Measurements from ENCODE around the gene MYADML2. TPM values are rescaled to one million over a fixed set of nuclear protein-coding genes. Genes with fewer than 3 reads are reported as not detected.

Gene MYADML2
- total and polyA plus RNA-seq, 2 donors, result 0.42 TPM; not detected in 1

- no peak for DNase-seq (ENCODE audit: extremely low spot score)
- no peak overlapping the region for H3K4me3 ChIP-seq (ENCODE audit: low read depth, low read length)
- no peaks in the 10 kb centered on the region for H3K4me1 ChIP-seq (ENCODE audit: insufficient read depth)
- WGBS, result 67% methylated on average over 7 of the region's 7 CpGs
- H3K36me3 ChIP-seq (ENCODE audit: insufficient read depth), result no peaks in the 10 kb centered on the region
- peak overlapping the region; percentile 46 for H3K27ac ChIP-seq (ENCODE audit: low read depth)
Measured at GRCh38 chr17:81968396-81968745, 21.3 kb upstream of the MYADML2 start.

- Histone ChIP-seq H3K4me1 (ENCODE audit: insufficient read depth) (no peaks in the 10 kb centered on the region), H3K36me3 (ENCODE audit: insufficient read depth) (no peaks in the 10 kb centered on the region), H3K4me3 (ENCODE audit: low read depth, low read length) (no peak overlapping the region), H3K27ac (ENCODE audit: low read depth) (peak overlapping the region; percentile 46)
- no peak for DNase-seq (ENCODE audit: extremely low spot score)
- WGBS, result 16% methylated on average over 36 of the region's 36 CpGs
Measured at GRCh38 chr17:81967533-81968395, 20.7 kb upstream of the MYADML2 start.

DNA sequence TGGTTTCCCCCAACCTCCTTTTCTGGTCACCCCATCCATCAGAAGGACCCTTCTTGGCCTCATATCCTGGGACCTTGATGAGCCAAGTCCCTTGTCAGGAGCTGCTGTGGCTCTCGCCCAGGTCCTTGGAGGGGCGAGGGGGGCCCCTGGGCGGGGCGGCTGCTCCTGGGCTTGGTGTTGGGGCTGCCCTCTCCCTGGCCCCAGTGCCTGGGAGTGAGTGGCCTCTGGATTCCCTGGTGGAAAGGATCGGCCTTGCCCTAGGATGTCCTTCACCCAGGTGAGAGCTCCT lies 20.2 kb upstream of the MYADML2 start:
- H3K4me3 ChIP-seq (ENCODE audit: low read depth, low read length), result no peak overlapping the region
- DNase-seq (ENCODE audit: extremely low spot score), result no peak
- no peaks in the 10 kb centered on the region for H3K36me3 ChIP-seq (ENCODE audit: insufficient read depth)
- no peaks in the 10 kb centered on the region for H3K4me1 ChIP-seq (ENCODE audit: insufficient read depth)
- H3K27ac ChIP-seq (ENCODE audit: low read depth), result no peak overlapping the region
- 47% methylated on average over 5 of the region's 5 CpGs for WGBS

GRCh38 chr17:81966343-81967243 lies 19.6 kb upstream of the MYADML2 start:
- no peak for DNase-seq (ENCODE audit: extremely low spot score)
- H3K4me3 ChIP-seq (ENCODE audit: low read depth, low read length), result no peak overlapping the region
- H3K36me3 ChIP-seq (ENCODE audit: insufficient read depth), result no peaks in the 10 kb centered on the region
- 47% methylated on average over 41 of the region's 41 CpGs for WGBS
- H3K27ac ChIP-seq (ENCODE audit: low read depth), result no peak overlapping the region
- no peaks in the 10 kb centered on the region for H3K4me1 ChIP-seq (ENCODE audit: insufficient read depth)

DNA sequence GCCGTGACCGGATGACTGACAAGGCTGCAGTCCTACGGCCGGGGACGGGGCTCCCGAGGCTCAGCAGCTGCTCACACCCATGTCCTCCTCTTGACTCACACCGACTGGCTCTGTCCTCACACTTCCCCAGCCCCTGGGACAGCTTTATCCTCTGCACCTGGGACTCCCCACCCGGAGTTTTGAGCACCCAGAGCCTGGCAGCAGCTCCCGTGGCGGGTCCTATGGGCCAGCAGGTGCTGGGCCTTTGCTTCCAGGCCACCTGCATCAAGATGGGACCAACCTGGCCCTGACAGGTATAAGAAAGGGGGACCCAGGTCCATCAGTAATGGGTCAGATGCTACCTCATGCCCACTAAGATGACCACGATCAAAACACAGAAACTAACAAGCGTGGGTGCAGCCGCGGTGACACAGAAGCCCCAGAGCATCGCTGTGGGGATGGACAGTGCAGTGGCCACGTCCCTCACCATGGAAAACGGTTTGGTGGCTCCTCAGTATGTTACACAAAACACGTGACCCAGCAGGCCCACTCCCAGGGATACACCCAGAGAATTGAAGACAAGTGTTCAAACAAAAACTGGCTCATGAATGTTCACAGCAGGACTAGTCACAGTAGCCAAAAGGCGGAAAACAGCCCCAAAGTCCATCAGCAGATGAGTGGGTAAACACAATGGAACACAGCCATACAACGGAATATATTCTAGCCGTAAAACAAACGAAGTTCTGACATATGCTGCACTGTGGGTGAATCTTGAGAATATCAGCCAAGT lies 17.2 kb upstream of the MYADML2 start:
- Histone ChIP-seq H3K36me3 (ENCODE audit: insufficient read depth) (no peaks in the 10 kb centered on the region), H3K4me3 (ENCODE audit: low read depth, low read length) (no peak overlapping the region), H3K27ac (ENCODE audit: low read depth) (no peak overlapping the region), H3K4me1 (ENCODE audit: insufficient read depth) (peaks cover 3% of the 10 kb centered on the region)
- 72% methylated on average over 22 of the region's 22 CpGs for WGBS
- no peak for DNase-seq (ENCODE audit: extremely low spot score)

- peaks cover 3% of the 10 kb centered on the region for H3K4me1 ChIP-seq (ENCODE audit: insufficient read depth)
- no peak for DNase-seq (ENCODE audit: extremely low spot score)
- no peaks in the 10 kb centered on the region for H3K36me3 ChIP-seq (ENCODE audit: insufficient read depth)
- WGBS, result 65% methylated on average over 37 of the region's 37 CpGs
- no peak overlapping the region for H3K4me3 ChIP-seq (ENCODE audit: low read depth, low read length)
- H3K27ac ChIP-seq (ENCODE audit: low read depth), result no peak overlapping the region
Measured at GRCh38 chr17:81962499-81963441, 15.7 kb upstream of the MYADML2 start.

- 11% methylated on average over 82 of the region's 82 CpGs for WGBS
- Histone ChIP-seq H3K36me3 (ENCODE audit: insufficient read depth) (no peaks in the 10 kb centered on the region), H3K27ac (ENCODE audit: low read depth) (no peak overlapping the region), H3K4me1 (ENCODE audit: insufficient read depth) (peaks cover 3% of the 10 kb centered on the region), H3K4me3 (ENCODE audit: low read depth, low read length) (peak overlapping the region; percentile 37)
- no peak for DNase-seq (ENCODE audit: extremely low spot score)
Measured at GRCh38 chr17:81961521-81962498, 14.8 kb upstream of the MYADML2 start.

DNA sequence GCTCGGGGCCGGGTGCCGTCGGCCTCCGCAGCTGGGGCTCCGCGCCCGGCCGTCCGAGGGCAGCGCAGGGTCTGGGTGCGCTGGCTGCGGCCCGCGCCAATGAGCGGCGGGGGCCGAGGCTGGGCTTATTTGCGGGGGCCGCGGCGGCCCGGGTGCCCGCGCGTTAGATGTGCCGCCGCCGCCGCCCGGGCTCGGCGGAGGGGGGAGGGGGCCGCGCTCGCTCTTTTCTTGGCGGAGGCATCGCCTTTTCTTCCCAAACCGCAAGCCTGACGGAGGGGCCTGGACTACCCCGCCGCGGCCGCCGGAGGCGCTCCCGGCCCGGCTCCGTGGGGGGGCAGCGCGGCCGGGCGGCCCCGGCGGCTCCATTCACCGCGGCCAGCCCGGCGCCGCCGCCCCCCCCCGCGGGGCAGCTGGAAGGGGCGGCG lies 14.1 kb upstream of the MYADML2 start, which contains the start of gene NOTUM:
NOTUM (minus strand) TSS at position 101 of the 425 bp plus-strand sequence. CDS start 278 bp downstream, outside the sequence.
- Histone ChIP-seq H3K27ac (ENCODE audit: low read depth) (no peak within 1 kb of the TSS), H3K36me3 (ENCODE audit: insufficient read depth) (no peaks in the 10 kb centered on the region), H3K4me3 (ENCODE audit: low read depth, low read length) (peak within 1 kb of the TSS; percentile 37), H3K4me1 (ENCODE audit: insufficient read depth) (peaks cover 3% of the 10 kb centered on the region)
- under 1% methylated on average over 62 of the region's 65 CpGs for WGBS
- DNase-seq (ENCODE audit: extremely low spot score), result no peak

DNA sequence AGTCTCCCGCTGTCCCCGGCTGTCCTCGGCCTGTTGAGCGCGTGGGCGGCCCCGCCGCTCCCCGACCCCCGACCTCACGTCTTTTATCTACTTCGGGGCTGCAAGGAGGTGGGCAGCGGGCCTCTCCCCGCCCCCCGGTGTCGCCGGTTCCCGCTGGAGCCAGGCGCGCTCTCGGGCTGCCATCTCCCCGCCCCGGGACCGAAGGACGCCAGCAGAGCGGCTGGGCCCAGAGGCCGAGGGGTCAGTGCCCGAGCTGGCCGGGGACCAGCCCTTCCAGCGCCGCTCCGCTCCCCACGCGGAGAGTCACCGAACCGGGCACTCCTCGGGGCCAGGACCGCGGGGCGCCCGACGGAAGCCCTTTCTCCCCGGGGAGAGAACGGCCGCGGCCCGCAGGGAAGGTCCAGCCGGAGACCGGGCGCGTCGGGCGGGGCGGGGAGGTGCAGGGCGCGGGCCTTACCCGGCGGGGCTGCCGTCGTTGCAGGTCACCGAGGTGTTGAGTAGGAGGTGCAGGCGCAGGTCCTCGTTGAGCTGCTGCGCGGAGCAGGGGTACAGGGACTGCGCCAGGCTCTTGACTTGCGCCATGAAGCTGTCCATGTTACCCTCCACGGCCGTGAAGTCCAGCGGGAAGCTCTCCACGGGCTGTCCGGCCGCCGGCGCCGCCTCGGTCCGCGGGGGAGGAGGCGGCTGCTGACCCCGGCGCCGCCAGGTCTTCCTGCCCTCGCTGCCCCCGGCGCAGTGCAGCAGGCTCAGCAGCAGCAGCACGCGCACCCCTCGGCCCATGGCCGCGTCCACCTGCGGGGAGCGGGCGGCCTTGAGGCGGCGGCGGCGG lies 13.3 kb upstream of the MYADML2 start:
- 1% methylated on average over 98 of the region's 98 CpGs for WGBS
- H3K27ac ChIP-seq (ENCODE audit: low read depth), result no peak overlapping the region
- H3K36me3 ChIP-seq (ENCODE audit: insufficient read depth), result no peaks in the 10 kb centered on the region
- peak overlapping the region; percentile 37 for H3K4me3 ChIP-seq (ENCODE audit: low read depth, low read length)
- no peak for DNase-seq (ENCODE audit: extremely low spot score)
- peaks cover 3% of the 10 kb centered on the region for H3K4me1 ChIP-seq (ENCODE audit: insufficient read depth)

DNA sequence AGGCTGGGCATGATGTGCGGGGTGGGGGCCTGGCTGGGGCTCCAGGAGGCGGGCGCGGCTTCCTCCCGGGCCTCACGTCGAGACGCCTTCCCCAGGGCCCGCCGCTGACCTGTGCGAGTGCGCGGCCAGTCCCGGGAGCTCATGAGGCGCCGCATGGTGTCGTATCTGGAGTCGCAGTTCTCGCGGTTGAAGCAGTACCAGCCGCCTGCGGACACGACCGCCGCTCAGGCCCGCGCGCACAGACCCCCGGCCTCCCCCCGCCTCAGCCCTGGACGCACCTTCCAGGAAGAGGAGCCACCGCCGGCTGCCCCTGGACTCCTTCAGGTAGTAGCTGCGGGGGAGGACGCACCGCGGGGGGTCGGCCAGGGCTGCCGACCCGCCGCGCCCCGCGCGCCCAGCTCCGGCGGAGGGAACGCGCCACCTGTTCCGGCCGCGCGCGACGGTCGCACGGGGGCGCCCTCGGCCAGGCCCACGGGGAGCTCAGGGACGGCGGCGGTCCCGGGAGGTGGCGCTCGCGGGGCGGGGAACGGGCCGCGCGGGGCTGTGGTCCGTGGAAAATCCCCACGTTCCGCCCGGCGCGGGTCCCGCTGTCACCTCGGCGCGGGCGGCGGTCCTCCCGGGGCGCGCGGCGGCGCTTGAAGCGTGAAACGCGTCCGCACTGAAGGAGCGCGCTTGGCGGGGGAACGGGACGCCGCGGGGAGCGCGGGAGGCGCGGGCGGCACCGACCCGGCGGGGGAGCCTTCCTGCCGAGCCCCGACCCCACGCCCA lies 12.5 kb upstream of the MYADML2 start:
- 2% methylated on average over 111 of the region's 112 CpGs for WGBS
- no peak for DNase-seq (ENCODE audit: extremely low spot score)
- Histone ChIP-seq H3K4me3 (ENCODE audit: low read depth, low read length) (peak overlapping the region; percentile 37), H3K4me1 (ENCODE audit: insufficient read depth) (peaks cover 3% of the 10 kb centered on the region), H3K36me3 (ENCODE audit: insufficient read depth) (no peaks in the 10 kb centered on the region), H3K27ac (ENCODE audit: low read depth) (no peak overlapping the region)

Measured in urinary bladder (tissue), 4 donors.